Measurements from ENCODE around the gene FAM149B1. TPM values are rescaled to one million over a fixed set of nuclear protein-coding genes. Genes with fewer than 3 reads are reported as not detected.

The FAM149B1 gene
- total RNA-seq, 1 experiment from 2014 or later, result 39.1 TPM

DNA sequence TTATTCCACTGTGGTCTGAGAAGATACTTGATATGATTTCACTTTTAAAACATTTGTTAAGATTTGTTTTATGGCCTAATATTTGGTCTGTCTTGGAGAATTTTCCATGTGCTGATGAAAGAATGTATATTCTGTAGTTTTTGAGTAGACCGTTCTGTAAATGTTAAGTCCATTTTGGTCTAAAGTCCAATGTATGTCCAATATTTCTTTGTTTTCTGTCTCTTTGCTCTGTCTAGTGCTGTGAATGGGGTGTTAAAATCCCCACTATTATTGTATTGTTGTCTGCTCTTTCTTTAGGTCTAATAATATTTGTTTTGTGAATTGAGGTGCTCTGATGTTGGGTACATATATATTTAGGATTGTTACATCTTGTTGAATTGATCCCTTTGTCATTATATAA lies 47.8 kb downstream of the FAM149B1 start:
- H3K4me2 ChIP-seq (ENCODE audit: low read length), result no peak overlapping the region
- H3K9me3 ChIP-seq (ENCODE audit: low read length), result no peaks in the 10 kb centered on the region
- no peaks in the 10 kb centered on the region for H3K4me1 ChIP-seq (ENCODE audit: insufficient read depth, low read length)
- H3K4me3 ChIP-seq (ENCODE audit: low read length), result no peak overlapping the region
- H3K9me2 ChIP-seq (replicated peaks; ENCODE audit: low read length), result no peaks in the 10 kb centered on the region
- H3F3A ChIP-seq (ENCODE audit: low read length, unreplicated experiment), result no peaks in the 10 kb centered on the region
- TF ChIP-seq, protein P1, sequence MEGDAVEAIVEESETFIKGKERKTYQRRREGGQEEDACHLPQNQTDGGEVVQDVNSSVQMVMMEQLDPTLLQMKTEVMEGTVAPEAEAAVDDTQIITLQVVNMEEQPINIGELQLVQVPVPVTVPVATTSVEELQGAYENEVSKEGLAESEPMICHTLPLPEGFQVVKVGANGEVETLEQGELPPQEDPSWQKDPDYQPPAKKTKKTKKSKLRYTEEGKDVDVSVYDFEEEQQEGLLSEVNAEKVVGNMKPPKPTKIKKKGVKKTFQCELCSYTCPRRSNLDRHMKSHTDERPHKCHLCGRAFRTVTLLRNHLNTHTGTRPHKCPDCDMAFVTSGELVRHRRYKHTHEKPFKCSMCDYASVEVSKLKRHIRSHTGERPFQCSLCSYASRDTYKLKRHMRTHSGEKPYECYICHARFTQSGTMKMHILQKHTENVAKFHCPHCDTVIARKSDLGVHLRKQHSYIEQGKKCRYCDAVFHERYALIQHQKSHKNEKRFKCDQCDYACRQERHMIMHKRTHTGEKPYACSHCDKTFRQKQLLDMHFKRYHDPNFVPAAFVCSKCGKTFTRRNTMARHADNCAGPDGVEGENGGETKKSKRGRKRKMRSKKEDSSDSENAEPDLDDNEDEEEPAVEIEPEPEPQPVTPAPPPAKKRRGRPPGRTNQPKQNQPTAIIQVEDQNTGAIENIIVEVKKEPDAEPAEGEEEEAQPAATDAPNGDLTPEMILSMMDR (conservative IDR thresholded peaks at IDR 0.05; ENCODE audit: low read depth, low read length), result no peak
- TF ChIP-seq EZH2phosphoT487 (IDR thresholded peaks at IDR 0.05; ENCODE audit: borderline replicate concordance, low read length) (no peak), EZH2 (IDR thresholded peaks at IDR 0.05; ENCODE audit: low read length, unreplicated experiment) (no peak)
- no peaks in the 10 kb centered on the region for H3K79me2 ChIP-seq (ENCODE audit: low read length)
- H3K36me3 ChIP-seq (ENCODE audit: low read depth, low read length), result peaks cover 22% of the 10 kb centered on the region
- no peaks in the 10 kb centered on the region for H4K20me1 ChIP-seq (ENCODE audit: low read length)
- intact Hi-C loops (cut with micrococcal nuclease), result no loop called here
- H2AFZ ChIP-seq (ENCODE audit: low read length), result no peak overlapping the region
- no TSS peak for BruUV-seq (replicated peaks)
- H3K27ac ChIP-seq (ENCODE audit: low read length), result no peak overlapping the region
- H3K27me3 ChIP-seq (ENCODE audit: low read length), result no peaks in the 10 kb centered on the region
- DNase-seq (no peak), ATAC-seq (no peak)
- ChIA-PET CTCF (no interaction called here), POLR2A (ENCODE audit: unreplicated experiment) (no interaction called here)
- no peak overlapping the region for H3K9ac ChIP-seq (ENCODE audit: low read length)

- Histone ChIP-seq H3K4me2 (ENCODE audit: low read length) (no peak overlapping the region), H3K4me3 (ENCODE audit: low read length) (no peak overlapping the region), H3F3A (ENCODE audit: low read length, unreplicated experiment) (no peaks in the 10 kb centered on the region), H3K79me2 (ENCODE audit: low read length) (no peaks in the 10 kb centered on the region), H3K27ac (ENCODE audit: low read length) (no peak overlapping the region), H3K36me3 (ENCODE audit: low read depth, low read length) (peaks cover 19% of the 10 kb centered on the region), H3K9me3 (ENCODE audit: low read length) (no peaks in the 10 kb centered on the region), H3K9ac (ENCODE audit: low read length) (no peak overlapping the region), H3K27me3 (ENCODE audit: low read length) (no peaks in the 10 kb centered on the region), H4K20me1 (ENCODE audit: low read length) (no peaks in the 10 kb centered on the region), H2AFZ (ENCODE audit: low read length) (no peak overlapping the region), H3K9me2 (replicated peaks; ENCODE audit: low read length) (no peaks in the 10 kb centered on the region), H3K4me1 (ENCODE audit: insufficient read depth, low read length) (no peaks in the 10 kb centered on the region)
- ChIA-PET CTCF (interaction anchor here (0.6 kb wide), 1 partner anchor 199 kb away, joined by 4 read pairs; no protein-coding TSS in a partner anchor), POLR2A (ENCODE audit: unreplicated experiment) (interaction anchor here (0.7 kb wide), 1 partner anchor 77 kb away, joined by 3 read pairs; no protein-coding TSS in a partner anchor)
- DNase-seq (no peak), ATAC-seq (no peak)
- intact Hi-C loops (cut with micrococcal nuclease), result no loop called here
- no TSS peak for BruUV-seq (replicated peaks)
- no peak for TF ChIP-seq EZH2phosphoT487 (IDR thresholded peaks at IDR 0.05; ENCODE audit: borderline replicate concordance, low read length)
- TF ChIP-seq, protein P1 (conservative IDR thresholded peaks at IDR 0.05; ENCODE audit: low read depth, low read length), result no peak
- TF ChIP-seq EZH2 (IDR thresholded peaks at IDR 0.05; ENCODE audit: low read length, unreplicated experiment), result no peak
These were observed 49.7 kb downstream of the FAM149B1 start for GRCh38 chr10:73217628-73218027.

- Histone ChIP-seq H3K27ac (ENCODE audit: low read length) (no peak overlapping the region), H3K9me3 (ENCODE audit: low read length) (no peaks in the 10 kb centered on the region), H3K27me3 (ENCODE audit: low read length) (no peaks in the 10 kb centered on the region), H3K79me2 (ENCODE audit: low read length) (no peaks in the 10 kb centered on the region), H4K20me1 (ENCODE audit: low read length) (no peaks in the 10 kb centered on the region), H3K4me2 (ENCODE audit: low read length) (no peak overlapping the region), H3K9ac (ENCODE audit: low read length) (no peak overlapping the region), H3K4me3 (ENCODE audit: low read length) (no peak overlapping the region), H2AFZ (ENCODE audit: low read length) (no peak overlapping the region), H3K9me2 (replicated peaks; ENCODE audit: low read length) (no peaks in the 10 kb centered on the region), H3K4me1 (ENCODE audit: insufficient read depth, low read length) (no peaks in the 10 kb centered on the region), H3F3A (ENCODE audit: low read length, unreplicated experiment) (no peaks in the 10 kb centered on the region), H3K36me3 (ENCODE audit: low read depth, low read length) (peaks cover 19% of the 10 kb centered on the region)
- ChIA-PET POLR2A (ENCODE audit: unreplicated experiment) (interaction anchor here (0.7 kb wide), 2 partner anchors 78 to 122 kb away, joined by 3 to 7 read pairs; no protein-coding TSS in a partner anchor), CTCF (interaction anchor here (0.5 to 1.3 kb wide), 4 partner anchors 35 to 312 kb away, joined by 4 to 6 read pairs (median 4); partner anchors contain the start of genes ECD, FAM149B1 and P4HA1)
- BruUV-seq (replicated peaks), result no TSS peak
- ATAC-seq (peak; percentile 90), DNase-seq (peak; percentile 76)
- intact Hi-C loops (cut with micrococcal nuclease), result loop anchor here (1.0 kb wide), 1 partner anchor 50 kb away; the partner anchor contains the start of genes ECD and FAM149B1
- no peak for TF ChIP-seq EZH2 (IDR thresholded peaks at IDR 0.05; ENCODE audit: low read length, unreplicated experiment)
- TF ChIP-seq, protein P1 (conservative IDR thresholded peaks at IDR 0.05; ENCODE audit: low read depth, low read length), result peak; percentile 99
These were observed 50.7 kb downstream of the FAM149B1 start for GRCh38 chr10:73218431-73219191.

All from PC-3 (cell line).